CD4-positive, alpha-beta memory T cell (primary cell): ENCODE data around the gene SLC46A3. TPM values are rescaled to one million over a fixed set of nuclear protein-coding genes. Genes with fewer than 3 reads are reported as not detected.

Experiments used
- CTCF ChIA-PET: fragments of 350-600 bp; sonication (Branson Sonifier 250); formaldehyde crosslinking; loops from one replicate; lab custom pipeline; 2021; ENCODE audit warnings: inconsistent platforms; ENCODE audit not compliant: partially characterized antibody; lab: Charles Lee
- POLR2A ChIA-PET: fragments of 350-600 bp; sonication (Branson Sonifier 250); formaldehyde crosslinking; loops from one replicate; lab custom pipeline; 2021; ENCODE audit not compliant: partially characterized antibody; lab: Charles Lee
- DNase-seq, 5 donors: peaks; one replicate each; pipeline versions ENCODE4 v3.0.0 to v3.0.0-alpha.2; 2020 to 2022; ENCODE audit warnings: mixed read lengths in 1 of 5
- H3K27ac ChIP-seq: one replicate; pipeline ENCODE4 v1.7.0; 2013; ENCODE audit warnings: low read depth, low read length
- H3K27me3 ChIP-seq: 2 replicates; pipeline ENCODE4 v1.7.0; 2013; ENCODE audit warnings: mild to moderate bottlenecking, low read length, moderate library complexity; ENCODE audit not compliant: insufficient read depth
- H3K36me3 ChIP-seq: 2 replicates; pipeline ENCODE4 v1.7.0; 2013; ENCODE audit warnings: mild to moderate bottlenecking, low read length, moderate library complexity; ENCODE audit not compliant: insufficient read depth
- H3K4me1 ChIP-seq: 2 replicates; pipeline ENCODE4 v1.7.0; 2013; ENCODE audit warnings: mild to moderate bottlenecking, low read length, moderate library complexity; ENCODE audit not compliant: insufficient read depth
- H3K4me3 ChIP-seq, 2 donors: one replicate each; pipeline ENCODE4 v1.7.0; 2013; ENCODE audit warnings: low read length in 2 of 2, mild to moderate bottlenecking in 1 of 2
- H3K9me3 ChIP-seq, 2 donors: one replicate each; pipeline ENCODE4 v1.7.0; 2013; ENCODE audit warnings: low read length in 2 of 2, control low read depth in 1 of 2; ENCODE audit not compliant: control insufficient read depth in 1 of 2
- H3K27ac Mint-ChIP-seq, 7 donors: one replicate each; pipeline ENCODE4 v1.8.0; 2020 to 2021; ENCODE audit warnings: mixed read lengths in 7 of 7, mild to moderate bottlenecking in 6 of 7, inconsistent platforms in 3 of 7, moderate library complexity in 3 of 7
- H3K27me3 Mint-ChIP-seq, 2 donors: one replicate each; pipeline ENCODE4 v1.8.0; 2020 to 2021; ENCODE audit warnings: mixed read lengths in 2 of 2
- H3K36me3 Mint-ChIP-seq, 2 donors: one replicate each; pipeline ENCODE4 v1.8.0; 2020 to 2021; ENCODE audit warnings: mixed read lengths in 2 of 2, inconsistent platforms in 1 of 2, mild to moderate bottlenecking in 1 of 2
- H3K4me1 Mint-ChIP-seq, 4 donors: one replicate each; pipeline ENCODE4 v1.8.0; 2020 to 2021; ENCODE audit warnings: mixed read lengths in 4 of 4, mild to moderate bottlenecking in 1 of 4
- H3K4me3 Mint-ChIP-seq, 8 donors: one replicate each; pipeline ENCODE4 v1.8.0; 2020 to 2021; ENCODE audit warnings: mixed read lengths in 8 of 8, mild to moderate bottlenecking in 7 of 8, moderate library complexity in 6 of 8, inconsistent platforms in 3 of 8
- H3K9me3 Mint-ChIP-seq, 8 donors: one replicate each; pipeline ENCODE4 v1.8.0; 2020 to 2021; ENCODE audit warnings: mixed read lengths in 8 of 8, mild to moderate bottlenecking in 5 of 8, inconsistent platforms in 3 of 8, moderate library complexity in 1 of 8
- intact Hi-C: fragments of 100-400 bp; cut with micrococcal nuclease; formaldehyde crosslinking; loops from one replicate; pipeline ENCODE4 v1.15.1; 2023
- polyA plus RNA-seq, 2 donors: library from polyadenylated mRNA; unstranded; fragments of 300-500 nt; fragmentation: Illumina TruSeq; gene quantifications; one replicate each; pipeline ENCODE4 v1.2.3, GENCODE V29; 2021
- total RNA-seq, 2 experiments: library from RNA; stranded (reverse); gene quantifications; one replicate each; pipeline ENCODE4 v1.2.3, GENCODE V29; 2021

The SLC46A3 gene
- total and polyA plus RNA-seq, 4 experiments from 2014 or later = 18.7 to 42.1 (median 22.4) TPM

DNA sequence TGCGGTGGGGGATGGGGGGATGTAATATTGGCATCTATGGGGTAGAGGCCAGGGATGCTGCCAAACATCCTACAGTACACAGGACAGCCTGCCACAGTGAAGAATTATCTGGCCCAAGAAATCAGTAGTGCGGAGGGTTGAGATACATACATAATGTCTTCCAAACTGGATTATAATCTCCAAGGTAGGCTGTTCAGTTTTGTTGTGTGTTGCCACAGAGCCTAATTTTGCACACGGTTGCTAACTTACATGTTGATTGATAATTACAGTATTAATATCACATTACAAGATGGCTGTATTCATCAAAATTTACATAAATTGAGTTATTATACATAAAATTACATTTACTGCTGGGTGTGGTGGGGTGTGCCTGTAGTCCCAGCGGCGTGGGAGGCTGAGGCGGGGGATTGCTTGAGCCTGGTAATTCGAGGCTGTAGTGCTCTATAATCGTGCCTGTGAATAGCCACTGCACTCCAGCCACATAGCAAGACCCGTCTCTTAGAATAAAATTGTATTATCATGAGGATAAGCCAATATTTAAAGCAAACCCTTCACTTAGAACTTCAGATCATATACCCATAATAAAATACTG is 51.8 kb downstream of the SLC46A3 start:
- Histone ChIP-seq H3K9me3 (no peaks in the 10 kb centered on the region), H3K4me1 (peaks cover 3% of the 10 kb centered on the region), H3K27me3 (no peaks in the 10 kb centered on the region), H3K36me3 (peaks cover 78% of the 10 kb centered on the region), H3K27ac (no peak overlapping the region), H3K4me3 (no peak overlapping the region)
- CTCF ChIA-PET = no interaction called here
- POLR2A ChIA-PET = no interaction called here
- H3K4me1 Mint-ChIP-seq = peaks cover 11 to 18% (median 16%) of the 10 kb centered on the region in 4 donors
- H3K9me3 Mint-ChIP-seq = no peaks in the 10 kb centered on the region
- H3K27me3 Mint-ChIP-seq = no peaks in the 10 kb centered on the region
- no peak for DNase-seq
- H3K36me3 Mint-ChIP-seq = peaks cover 67 to 89% of the 10 kb centered on the region in 2 donors
- H3K4me3 Mint-ChIP-seq = no peak overlapping the region
- intact Hi-C loops = no loop called here
- H3K27ac Mint-ChIP-seq = peak overlapping the region in 2 of 7 donors; percentile 17 to 30

GRCh38 chr13:28659621-28659970 is 59.2 kb downstream of the SLC46A3 start:
- Histone ChIP-seq H3K4me3 (peak overlapping the region; percentile 76 to 93), H3K4me1 (peaks cover 40% of the 10 kb centered on the region), H3K36me3 (peaks cover 13% of the 10 kb centered on the region), H3K27me3 (no peaks in the 10 kb centered on the region), H3K27ac (peak overlapping the region; percentile 95), H3K9me3 (no peaks in the 10 kb centered on the region)
- Mint-ChIP-seq H3K36me3 (peaks cover 12 to 40% of the 10 kb centered on the region in 2 donors), H3K4me3 (peak overlapping the region; percentile 95 to 99 (median 98)), H3K27me3 (no peaks in the 10 kb centered on the region), H3K4me1 (peaks cover 34 to 63% (median 54%) of the 10 kb centered on the region in 4 donors), H3K9me3 (peaks cover 0 to 2% (median 0%) of the 10 kb centered on the region in 8 donors), H3K27ac (peak overlapping the region; percentile 96 to 100 (median 98))
- intact Hi-C loops = loop anchor here (1.0 to 10.0 kb wide), 6 partner anchors 60 to 1408 kb away; partner anchors contain the start of genes LNX2, MTIF3, PAN3 and POLR1D
- POLR2A ChIA-PET = interaction anchor here (0.5 to 2.7 kb wide), 8 partner anchors 10 to 1290 kb away, joined by 3 to 41 read pairs (median 4); partner anchors contain the start of genes PAN3 and SLC46A3
- peak in 4 of 5 donors; percentile 38 to 63 (median 52) for DNase-seq
- CTCF ChIA-PET = interaction anchor here (0.7 to 1.7 kb wide), 3 partner anchors 11 to 335 kb away, joined by 3 to 5 read pairs (median 4); partner anchors contain the start of gene SLC46A3

DNA sequence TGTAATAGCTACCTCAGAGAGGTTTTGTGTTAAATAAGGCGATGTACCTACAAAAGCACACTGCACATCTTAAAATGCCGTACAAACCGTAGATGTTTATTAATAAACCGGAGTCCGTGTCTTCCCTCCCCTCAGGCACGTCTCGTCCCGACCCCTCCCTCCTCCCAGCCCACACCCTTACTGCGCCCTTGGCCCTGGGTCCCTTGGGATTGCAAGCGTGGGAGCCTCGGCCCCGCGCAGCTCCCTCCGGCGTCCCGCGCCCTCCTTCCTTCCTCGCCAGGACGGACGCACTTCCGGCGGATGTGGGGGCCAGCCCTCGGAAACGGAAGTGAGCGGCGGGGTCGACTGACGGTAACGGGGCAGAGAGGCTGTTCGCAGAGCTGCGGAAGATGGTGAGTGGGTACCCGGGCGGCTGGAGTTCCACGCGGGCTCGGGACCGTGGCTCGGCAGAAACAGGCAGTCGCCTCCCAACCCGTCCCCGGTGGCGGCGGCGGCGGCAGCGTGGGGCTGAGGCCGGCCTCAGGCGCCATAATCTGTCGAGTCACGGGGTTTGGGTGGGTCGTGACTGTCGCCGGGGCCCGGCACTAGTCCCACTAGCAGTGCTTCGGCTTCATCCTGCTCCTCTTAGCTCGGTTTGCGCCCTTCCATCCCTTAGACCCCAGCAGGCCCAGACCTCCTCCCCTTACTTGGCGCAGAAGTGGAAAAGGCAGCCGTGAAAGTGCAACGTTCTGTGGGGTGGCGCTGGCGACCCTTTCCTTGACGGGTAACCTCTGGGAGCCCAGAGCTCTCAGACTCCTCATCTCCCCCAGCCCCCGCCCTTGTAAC is 59.8 kb downstream of the SLC46A3 start, which contains the start of gene POMP:
TSS of gene POMP (plus strand) at position 335 of the 825 bp plus-strand sequence. CDS start at position 390, 55 bp downstream.
- H3K9me3 Mint-ChIP-seq = peaks cover 0 to 2% (median 0%) of the 10 kb centered on the region in 8 donors
- peaks cover 11 to 37% of the 10 kb centered on the region in 2 donors for H3K36me3 Mint-ChIP-seq
- Histone ChIP-seq H3K27ac (peak within 1 kb of the TSS; percentile 95), H3K4me1 (peaks cover 40% of the 10 kb centered on the region), H3K4me3 (peak within 1 kb of the TSS; percentile 76 to 93), H3K27me3 (no peaks in the 10 kb centered on the region), H3K9me3 (no peaks in the 10 kb centered on the region), H3K36me3 (peaks cover 11% of the 10 kb centered on the region)
- ChIA-PET CTCF (interaction anchor here (0.7 to 1.7 kb wide), 4 partner anchors 12 to 334 kb away, joined by 3 to 5 read pairs (median 4); partner anchors contain the start of gene SLC46A3), POLR2A (interaction anchor here (0.5 to 2.7 kb wide), 12 partner anchors 10 to 1487 kb away, joined by 3 to 41 read pairs (median 4); partner anchors contain the start of genes PAN3 and SLC46A3)
- peak; percentile 90 to 94 (median 93) for DNase-seq
- no peaks in the 10 kb centered on the region for H3K27me3 Mint-ChIP-seq
- intact Hi-C loops = loop anchor here (1.0 to 10.0 kb wide), 6 partner anchors 60 to 1408 kb away; partner anchors contain the start of genes LNX2, MTIF3, PAN3 and POLR1D
- peak within 1 kb of the TSS; percentile 96 to 100 (median 98) for H3K27ac Mint-ChIP-seq
- peak within 1 kb of the TSS; percentile 95 to 99 (median 98) for H3K4me3 Mint-ChIP-seq
- H3K4me1 Mint-ChIP-seq = peaks cover 34 to 63% (median 54%) of the 10 kb centered on the region in 4 donors

DNA sequence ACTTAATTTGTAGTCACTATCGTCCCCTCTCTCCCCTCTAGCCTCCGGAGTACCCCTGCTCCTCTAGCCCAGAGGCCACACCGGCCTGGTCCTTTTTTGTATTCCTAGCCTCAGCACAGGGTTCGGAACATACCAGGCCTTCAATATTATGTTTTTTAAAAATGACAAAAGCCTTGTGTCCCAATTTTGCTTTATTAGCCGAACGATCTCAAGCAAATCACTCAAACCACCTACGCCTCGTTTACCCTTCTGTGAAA is 60.3 kb downstream of the SLC46A3 start:
- H3K36me3 Mint-ChIP-seq = peaks cover 11 to 33% of the 10 kb centered on the region in 2 donors

DNA sequence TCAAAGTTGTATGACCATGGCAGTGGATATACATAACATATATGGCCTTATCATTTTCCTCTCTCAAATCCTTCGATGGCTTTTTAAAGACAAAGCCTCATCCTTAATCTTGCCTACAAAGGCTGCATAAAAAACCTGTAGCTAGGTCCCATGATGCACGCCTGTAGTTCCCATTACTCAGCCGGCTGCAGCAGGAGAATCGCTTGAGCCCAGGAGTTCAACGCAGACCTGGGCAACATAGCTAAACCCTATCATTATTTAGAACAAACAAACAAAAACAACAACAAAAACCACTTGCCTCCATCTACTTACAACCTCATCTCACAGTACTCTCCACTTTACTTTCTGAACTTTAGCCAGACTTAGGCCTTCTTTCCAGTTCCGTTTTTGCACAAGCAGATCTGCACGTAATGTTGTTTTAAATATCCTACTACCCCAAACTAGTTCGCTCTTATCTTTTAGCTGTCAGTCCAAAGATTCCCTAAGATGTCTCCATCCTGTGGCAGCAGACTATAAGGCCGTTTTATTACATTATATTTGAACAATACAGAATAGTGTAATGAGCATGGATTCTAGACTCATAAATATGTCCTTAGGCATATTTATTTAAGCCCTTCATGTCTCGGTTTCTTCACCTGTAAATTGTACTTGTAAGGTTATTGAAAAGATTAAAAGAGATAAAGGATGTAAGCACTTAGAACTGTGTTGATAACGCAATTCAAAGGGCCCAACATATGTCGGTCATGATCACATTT is 60.8 kb downstream of the SLC46A3 start:
- H3K4me1 Mint-ChIP-seq = peaks cover 34 to 63% (median 54%) of the 10 kb centered on the region in 4 donors
- POLR2A ChIA-PET = interaction anchor here (0.9 to 2.7 kb wide), 8 partner anchors 10 to 1037 kb away, joined by 3 to 41 read pairs (median 4); partner anchors contain the start of genes PAN3 and SLC46A3
- peaks cover 11 to 30% of the 10 kb centered on the region in 2 donors for H3K36me3 Mint-ChIP-seq
- Histone ChIP-seq H3K27me3 (no peaks in the 10 kb centered on the region), H3K4me3 (peak overlapping the region; percentile 76 to 93), H3K4me1 (peaks cover 40% of the 10 kb centered on the region), H3K27ac (peak overlapping the region; percentile 95), H3K9me3 (no peaks in the 10 kb centered on the region), H3K36me3 (peaks cover 7% of the 10 kb centered on the region)
- intact Hi-C loops = loop anchor here (10.0 kb wide), 3 partner anchors 137 to 1203 kb away; partner anchors contain the start of genes LNX2, MTIF3 and POLR1D
- DNase-seq = no peak
- H3K9me3 Mint-ChIP-seq = peaks cover 0 to 2% (median 0%) of the 10 kb centered on the region in 8 donors
- peak overlapping the region; percentile 95 to 99 (median 98) for H3K4me3 Mint-ChIP-seq
- H3K27me3 Mint-ChIP-seq = no peaks in the 10 kb centered on the region
- H3K27ac Mint-ChIP-seq = peak overlapping the region; percentile 96 to 100 (median 98)
- CTCF ChIA-PET = interaction anchor here (1.0 to 1.7 kb wide), 3 partner anchors 13 to 60 kb away, joined by 3 to 5 read pairs (median 3); partner anchors contain the start of gene SLC46A3

More for the DNA sequence above, 60.3 kb downstream of the SLC46A3 start:
- Mint-ChIP-seq H3K4me1 (peaks cover 34 to 63% (median 54%) of the 10 kb centered on the region in 4 donors), H3K4me3 (peak overlapping the region; percentile 95 to 99 (median 98)), H3K9me3 (peaks cover 0 to 2% (median 0%) of the 10 kb centered on the region in 8 donors), H3K27ac (peak overlapping the region; percentile 96 to 100 (median 98)), H3K27me3 (no peaks in the 10 kb centered on the region)
- Histone ChIP-seq H3K9me3 (no peaks in the 10 kb centered on the region), H3K27ac (peak overlapping the region; percentile 95), H3K4me1 (peaks cover 40% of the 10 kb centered on the region), H3K36me3 (peaks cover 8% of the 10 kb centered on the region), H3K4me3 (peak overlapping the region; percentile 76 to 93), H3K27me3 (no peaks in the 10 kb centered on the region)
- ChIA-PET CTCF (interaction anchor here (1.0 to 1.7 kb wide), 3 partner anchors 13 to 60 kb away, joined by 3 to 5 read pairs (median 3); partner anchors contain the start of gene SLC46A3), POLR2A (interaction anchor here (0.9 to 2.7 kb wide), 10 partner anchors 10 to 1232 kb away, joined by 3 to 41 read pairs (median 4); partner anchors contain the start of genes PAN3 and SLC46A3)
- peak in 1 of 5 donors; percentile 41 for DNase-seq
- intact Hi-C loops = loop anchor here (10.0 kb wide), 3 partner anchors 136 to 1204 kb away; partner anchors contain the start of genes LNX2, MTIF3 and POLR1D

GRCh38 chr13:28655561-28655960 is 63.2 kb downstream of the SLC46A3 start:
- H3K36me3 Mint-ChIP-seq = peaks cover 0 to 23% of the 10 kb centered on the region in 2 donors
- no peaks in the 10 kb centered on the region for H3K9me3 ChIP-seq
- DNase-seq = no peak
- H3K9me3 Mint-ChIP-seq = peaks cover 0 to 2% (median 0%) of the 10 kb centered on the region in 8 donors
- H3K4me3 ChIP-seq = no peak overlapping the region
- H3K4me1 Mint-ChIP-seq = peaks cover 19 to 42% (median 36%) of the 10 kb centered on the region in 4 donors
- H3K4me1 ChIP-seq = peaks cover 23% of the 10 kb centered on the region
- no peak overlapping the region for H3K27ac ChIP-seq
- ChIA-PET CTCF (no interaction called here), POLR2A (no interaction called here)
- no peaks in the 10 kb centered on the region for H3K36me3 ChIP-seq
- peak overlapping the region in 1 of 8 donors; percentile 18 for H3K4me3 Mint-ChIP-seq
- H3K27ac Mint-ChIP-seq = peak overlapping the region in 5 of 7 donors; percentile 24 to 78 (median 44)
- H3K27me3 ChIP-seq = no peaks in the 10 kb centered on the region
- intact Hi-C loops = loop anchor here (10.0 kb wide), 3 partner anchors 139 to 1201 kb away; partner anchors contain the start of genes LNX2, MTIF3 and POLR1D
- no peaks in the 10 kb centered on the region for H3K27me3 Mint-ChIP-seq
